ENCODE measurements around the gene ABCA13. TPM values are rescaled to one million over a fixed set of nuclear protein-coding genes. Genes with fewer than 3 reads are reported as not detected.
"Not testable (repeated sequence)": the region's sequence is repeated elsewhere in the genome, so short reads cannot be mapped to it uniquely, and the experiment has no call there.

The ABCA13 gene
- total RNA-seq, 1 donor from 2014 or later: 5.5 TPM

DNA sequence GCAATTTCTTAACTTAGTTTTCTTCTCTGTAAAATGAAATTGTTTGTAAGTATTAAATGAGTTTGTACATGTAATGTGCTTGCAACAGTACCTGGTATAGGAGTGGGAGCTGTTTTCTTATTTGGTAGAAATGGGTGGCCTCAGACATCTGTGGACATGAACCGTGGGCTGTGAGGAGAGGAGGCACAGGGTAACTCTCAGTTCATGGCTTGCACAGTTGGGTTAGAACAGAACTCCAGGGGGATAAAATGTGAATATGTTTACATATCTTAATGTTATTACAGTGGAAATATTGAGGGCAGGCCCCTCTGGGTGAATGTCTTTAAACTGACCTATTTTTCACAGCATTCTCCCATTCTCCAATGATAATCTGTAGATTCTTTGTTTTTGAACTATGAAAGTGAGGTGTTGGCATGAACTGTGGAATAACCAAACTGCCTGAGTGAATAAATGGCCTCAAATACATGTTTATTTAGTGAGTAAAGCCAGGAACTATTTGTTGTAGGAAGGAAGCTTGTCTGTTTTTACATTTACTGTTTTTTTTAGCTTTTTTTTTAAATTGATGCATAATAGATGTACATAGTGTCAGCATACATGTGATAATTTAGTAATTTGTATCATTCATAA lies 2.6 kb downstream of the ABCA13 start:
- DNase-seq (ENCODE audit: low spot score): no peak

DNA sequence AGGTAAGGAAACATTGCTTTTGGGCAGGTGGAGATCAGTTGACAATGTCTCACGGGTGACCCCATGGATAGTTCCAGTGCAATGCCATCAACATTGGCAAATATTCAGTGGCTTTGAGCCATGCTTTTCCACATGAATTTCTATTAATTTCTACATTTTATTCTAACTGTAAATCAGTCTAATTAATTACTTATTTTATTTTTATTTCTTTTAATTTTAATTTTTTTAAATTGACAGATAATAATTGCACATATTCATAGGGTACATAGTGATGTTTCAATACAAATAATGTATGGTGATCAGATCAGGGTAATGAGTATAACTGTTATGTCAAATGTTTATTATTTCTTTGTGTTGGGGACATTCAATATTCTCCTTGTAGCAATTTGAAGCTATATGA lies 3.8 kb downstream of the ABCA13 start:
- DNase-seq (ENCODE audit: low spot score): no peak

DNA sequence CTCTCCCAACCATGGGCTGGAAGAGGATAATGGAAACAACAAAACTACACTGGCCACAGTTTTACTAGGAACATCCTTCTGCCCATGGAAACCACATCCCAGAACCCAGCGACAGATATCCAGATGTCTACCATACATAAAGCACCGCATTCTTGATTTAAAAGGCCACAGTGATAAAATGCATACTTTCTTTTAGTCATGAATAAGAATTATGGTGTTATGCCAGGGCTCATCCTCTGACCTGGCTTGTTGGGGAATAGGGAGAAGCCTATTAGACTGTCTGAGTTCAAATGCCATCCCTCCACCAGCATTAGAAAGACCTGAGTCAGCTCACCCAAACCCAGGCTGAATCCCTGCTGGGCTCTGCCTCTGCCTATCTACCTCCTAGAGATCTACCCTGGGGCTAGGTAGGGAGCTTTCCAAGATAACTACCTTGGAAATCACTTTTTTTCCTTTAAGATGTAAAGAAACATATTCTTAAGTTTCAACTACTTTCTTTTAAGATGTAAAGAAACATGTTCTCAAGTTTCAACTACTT lies 5.2 kb downstream of the ABCA13 start:
- no peak for DNase-seq (ENCODE audit: low spot score)

DNA sequence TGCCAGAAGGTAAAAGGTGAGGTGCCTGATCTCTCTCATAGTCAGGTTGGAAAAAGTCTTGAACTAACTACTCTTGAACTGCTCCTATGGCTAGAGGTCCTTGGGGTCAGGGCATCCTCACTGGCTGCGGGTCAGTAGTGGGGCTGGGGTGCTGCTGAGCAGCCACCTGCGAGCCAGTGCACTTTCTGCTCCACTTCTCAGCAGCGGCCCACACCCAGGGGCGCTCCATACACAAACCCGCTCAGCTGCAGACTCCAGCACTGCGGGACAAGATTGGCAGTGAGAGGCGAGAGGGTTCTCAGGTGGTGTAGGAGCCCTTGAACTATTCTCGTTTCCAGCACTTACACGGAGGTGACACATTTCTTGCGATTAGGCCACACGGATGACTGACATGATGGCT lies 6.0 kb downstream of the ABCA13 start:
- no peak for DNase-seq (ENCODE audit: low spot score)

DNA sequence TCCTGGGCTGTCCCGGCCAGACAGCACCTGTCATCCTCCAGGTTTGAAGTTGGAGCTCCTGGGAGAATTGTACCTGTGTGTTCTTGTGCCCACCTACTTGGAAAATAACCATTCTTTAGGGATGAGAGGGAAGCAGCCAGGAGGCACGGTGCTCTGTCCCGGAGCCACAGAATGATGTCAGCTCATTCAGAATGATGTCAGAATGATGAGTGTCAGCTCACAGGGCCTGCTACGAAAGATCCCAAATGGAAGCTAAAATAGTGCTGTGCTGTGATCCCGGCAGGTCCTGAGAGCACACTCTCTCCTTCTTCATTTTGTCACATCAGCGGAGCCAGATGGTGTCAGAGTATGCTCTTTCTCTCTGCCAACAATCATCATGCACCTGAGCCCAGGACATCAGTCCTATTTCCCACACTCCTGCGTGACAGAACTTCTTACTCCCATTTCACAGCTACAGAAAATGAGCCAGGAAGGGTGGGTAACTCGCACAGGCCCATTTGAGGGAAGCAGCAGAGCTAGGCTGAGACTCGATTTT lies 8.3 kb downstream of the ABCA13 start:
- no peak for DNase-seq (ENCODE audit: low spot score)

DNA sequence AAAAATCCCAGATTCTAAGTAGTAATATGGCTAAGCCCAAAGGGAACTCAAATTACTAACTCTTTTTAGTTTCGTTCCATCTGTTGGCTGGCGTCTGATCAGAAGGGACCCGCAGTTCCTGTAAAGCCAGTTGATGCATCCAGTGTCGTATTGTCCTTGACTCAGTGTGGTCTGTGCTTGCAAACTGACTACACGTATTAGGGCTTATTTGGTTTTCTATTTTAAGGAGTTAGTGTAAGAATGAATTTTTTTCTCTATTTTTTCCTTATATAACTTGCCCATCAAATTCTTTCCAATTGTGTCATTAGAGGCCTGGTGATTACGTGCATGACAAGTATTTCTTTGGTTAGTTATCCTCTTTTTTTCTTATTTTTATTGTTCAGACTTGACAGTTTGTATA lies 9.7 kb downstream of the ABCA13 start:
- no peak for DNase-seq (ENCODE audit: low spot score)

DNA sequence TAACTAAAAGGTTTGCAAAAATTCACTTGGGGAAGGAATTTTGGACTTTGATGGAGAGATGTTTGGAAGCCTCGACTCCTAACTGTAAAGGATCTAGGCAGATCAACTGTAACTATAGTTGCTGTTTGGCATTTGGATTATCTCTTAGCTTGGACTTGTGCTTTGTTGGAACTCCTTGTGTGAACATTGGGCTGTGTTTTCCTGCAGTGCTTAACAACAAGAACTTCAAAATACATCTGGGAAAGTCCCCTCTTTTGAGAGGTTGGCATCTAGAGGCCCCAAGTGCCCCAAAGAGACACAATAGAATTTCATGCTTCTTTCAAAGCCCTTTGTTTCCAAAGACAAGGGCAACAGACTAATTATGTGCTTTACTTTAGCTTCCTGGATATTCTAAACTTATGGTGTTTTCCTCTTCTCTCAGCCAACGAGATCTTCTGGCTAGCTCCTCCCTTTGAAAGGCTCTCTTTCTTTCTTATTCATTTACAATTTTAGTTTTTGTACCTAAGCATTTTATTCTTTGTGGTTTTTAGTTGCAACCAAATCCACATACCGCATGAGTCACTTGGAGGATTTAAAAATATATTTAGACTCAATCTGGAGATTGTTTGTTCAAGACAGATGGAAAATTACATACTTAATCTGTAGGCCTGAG lies 11.6 kb downstream of the ABCA13 start:
- DNase-seq (ENCODE audit: low spot score): no peak

DNA sequence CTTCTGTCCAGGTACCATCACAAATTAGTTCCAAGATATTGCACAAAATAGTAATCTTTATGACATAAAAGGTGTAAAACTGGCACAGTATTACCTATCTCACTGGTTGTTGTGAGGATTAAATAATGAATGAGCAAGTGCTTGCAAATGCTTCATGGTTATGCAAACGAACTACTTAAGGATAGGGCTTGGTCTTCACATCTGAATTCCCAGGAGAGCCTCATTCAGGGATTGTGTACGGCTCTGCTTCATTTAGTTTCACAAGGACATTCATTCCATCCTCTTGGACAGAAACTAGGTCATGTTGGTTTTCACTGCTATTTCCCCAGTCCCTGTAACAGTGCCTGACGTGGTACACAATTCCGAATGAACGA lies 12.1 kb downstream of the ABCA13 start:
- no peak for DNase-seq (ENCODE audit: low spot score)

DNA sequence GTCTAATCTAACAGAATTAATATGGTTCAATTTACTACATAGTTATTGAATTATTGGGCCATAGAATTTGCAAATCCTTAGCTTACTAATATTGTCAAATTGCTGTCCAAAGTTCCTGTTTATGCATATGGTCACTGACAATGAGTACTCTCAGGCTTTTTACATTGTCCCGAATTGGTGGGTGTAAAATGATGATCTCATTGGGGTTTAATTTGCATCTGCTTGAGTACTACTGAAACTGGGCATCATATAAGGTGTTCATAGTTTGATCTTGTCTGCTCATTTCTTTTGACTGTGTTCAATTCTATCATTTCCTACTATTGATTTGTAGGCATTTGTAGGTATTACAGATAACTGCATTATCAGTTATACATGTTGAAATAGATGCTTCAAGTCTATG lies 12.7 kb downstream of the ABCA13 start:
- no peak for DNase-seq (ENCODE audit: low spot score)

DNA sequence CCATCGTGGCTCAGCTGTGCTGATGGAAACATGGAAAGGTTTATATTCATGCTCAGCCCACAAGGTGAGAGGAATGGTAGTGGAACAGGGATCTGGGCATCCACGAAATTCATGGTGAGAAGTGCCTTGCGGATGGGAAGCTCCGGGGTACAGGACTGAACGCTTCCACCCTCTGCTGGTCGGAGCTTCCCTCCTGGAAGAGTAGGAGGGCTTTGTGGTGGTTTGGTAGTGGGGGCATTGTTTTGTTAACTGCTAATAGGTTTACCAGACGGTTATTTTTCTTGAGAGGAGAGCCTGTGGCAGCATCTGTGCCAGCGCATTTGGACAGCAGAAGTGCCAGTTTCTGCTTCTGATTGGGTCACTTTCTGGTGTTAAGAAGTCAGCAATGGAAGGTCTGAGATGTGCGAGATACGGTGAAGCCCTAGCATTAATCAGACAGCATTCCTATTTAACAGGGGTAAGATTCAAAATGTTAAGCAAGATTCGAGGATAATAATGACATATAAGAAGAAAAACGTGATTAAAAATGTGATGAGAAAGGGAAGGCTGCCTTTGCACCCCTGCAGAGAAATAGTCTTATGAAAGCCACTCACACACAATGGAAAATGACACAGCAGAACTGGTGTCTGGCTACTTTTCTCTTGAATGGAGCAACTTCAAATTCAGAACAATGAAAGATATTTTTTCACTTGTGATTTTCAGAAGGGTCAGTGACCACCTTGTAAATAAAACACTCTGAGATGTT lies 17.7 kb downstream of the ABCA13 start:
- DNase-seq (ENCODE audit: low spot score): no peak

DNA sequence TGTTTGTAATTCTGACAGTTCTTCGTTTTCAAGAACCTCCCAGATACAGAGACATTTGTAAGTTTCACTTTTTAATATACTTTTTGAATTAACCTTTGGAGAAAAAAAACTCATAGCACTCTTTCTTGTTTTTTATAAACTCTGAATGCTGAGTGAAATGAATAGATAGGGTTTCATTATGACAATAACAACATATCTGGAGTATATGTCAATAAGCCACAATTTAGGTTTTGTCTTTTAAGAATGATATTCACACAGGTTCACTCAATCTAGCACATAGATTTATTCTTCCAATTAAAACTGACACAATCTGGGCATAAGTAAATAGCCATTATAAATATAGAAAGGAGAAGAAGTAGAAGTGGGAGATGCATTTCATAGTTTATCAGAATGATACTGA lies 21.7 kb downstream of the ABCA13 start:
- DNase-seq (ENCODE audit: low spot score): no peak

DNA sequence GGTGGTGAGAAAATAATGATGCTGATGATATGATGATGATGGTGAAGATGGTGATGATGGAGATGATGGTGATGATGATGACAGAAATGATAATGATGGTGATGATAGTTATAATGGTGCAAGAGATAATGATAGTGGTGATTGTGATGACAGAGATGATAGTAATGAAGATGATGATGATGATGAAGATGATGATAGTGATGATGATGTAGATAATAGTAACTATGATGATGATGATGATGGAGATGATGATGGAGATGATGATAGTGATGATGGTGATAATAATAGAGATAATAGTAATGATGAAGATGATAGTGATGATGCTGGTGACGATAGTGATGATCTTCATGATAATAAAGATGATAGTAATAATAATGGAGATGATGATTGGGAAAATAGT lies 22.2 kb downstream of the ABCA13 start:
- DNase-seq (ENCODE audit: low spot score): no peak

DNA sequence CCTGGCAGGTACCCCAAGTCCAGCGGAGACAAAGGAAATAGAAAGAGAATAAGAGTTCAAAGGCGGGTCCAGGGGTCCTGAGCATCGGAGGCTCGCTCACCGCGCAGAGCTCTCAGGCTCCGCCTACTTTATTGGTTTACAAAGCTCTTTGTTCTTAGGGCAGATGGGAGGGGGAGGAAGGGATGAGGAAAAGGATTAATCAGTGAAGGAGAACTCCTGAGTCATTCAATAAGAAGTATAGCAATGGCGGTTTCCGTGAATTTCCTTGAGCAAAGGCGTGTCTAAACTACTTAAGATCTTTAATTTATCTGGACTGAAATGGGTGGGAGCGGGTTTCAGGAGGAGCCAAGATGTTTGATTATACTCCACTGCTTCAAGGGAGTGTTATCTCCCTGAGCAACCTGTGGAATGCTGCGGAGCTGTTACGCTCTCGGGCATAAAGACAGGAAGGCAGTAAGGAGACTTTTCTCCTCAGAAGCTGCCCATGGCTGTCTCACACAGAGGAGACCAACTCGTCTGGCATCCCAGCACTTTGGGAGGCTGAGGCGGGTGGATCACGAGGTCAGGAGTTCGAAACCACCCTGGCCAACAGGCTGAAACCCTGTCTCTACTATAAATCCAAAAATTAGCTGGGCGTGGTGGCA lies 29.8 kb downstream of the ABCA13 start:
- DNase-seq (ENCODE audit: low spot score): not testable (repeated sequence)

DNA sequence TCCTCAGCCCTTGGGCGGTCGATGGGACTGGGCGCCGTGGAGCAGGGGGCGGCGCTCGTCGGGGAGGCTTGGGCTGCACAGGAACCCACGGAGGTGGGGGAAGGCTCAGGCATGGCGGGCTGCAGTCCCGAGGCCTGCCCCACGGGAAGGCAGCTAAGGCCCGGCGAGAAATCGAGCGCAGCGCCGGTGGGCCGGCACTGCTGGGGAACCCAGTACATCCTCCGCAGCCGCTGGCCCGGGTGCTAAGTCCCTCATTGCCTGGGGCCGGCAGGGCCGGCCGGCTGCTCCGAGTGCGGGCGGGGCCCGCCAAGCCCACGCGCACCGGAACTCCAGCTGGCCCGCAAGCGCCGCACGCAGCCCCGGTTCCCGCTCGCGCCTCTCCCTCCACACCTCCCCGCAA lies 31.7 kb downstream of the ABCA13 start:
- DNase-seq (ENCODE audit: low spot score): not testable (repeated sequence)

DNA sequence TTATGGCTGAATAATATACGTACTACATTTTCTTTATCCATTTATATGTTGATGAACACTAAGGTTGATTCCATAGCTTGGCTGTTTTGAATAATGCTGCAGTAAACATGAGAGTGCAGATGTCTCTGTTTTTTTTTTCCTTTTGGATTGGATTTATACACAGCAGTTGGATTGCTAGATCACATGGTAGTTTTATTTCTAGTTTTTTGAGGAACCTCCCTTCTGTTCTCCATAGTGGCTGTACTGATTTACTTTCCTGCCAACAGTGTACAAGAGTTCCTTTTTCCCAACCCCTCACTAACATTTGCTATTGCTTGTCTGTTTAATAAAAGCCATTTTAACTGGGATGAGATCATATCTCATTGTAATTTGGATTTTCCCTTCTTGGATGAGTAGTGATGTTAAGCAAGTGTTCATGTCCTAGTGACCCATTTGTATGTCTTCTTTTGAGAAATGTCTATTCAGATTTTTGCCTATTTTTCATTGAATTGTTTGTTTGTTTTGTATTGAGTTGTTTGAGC lies 36.0 kb downstream of the ABCA13 start:
- no peak for DNase-seq (ENCODE audit: low spot score)

DNA sequence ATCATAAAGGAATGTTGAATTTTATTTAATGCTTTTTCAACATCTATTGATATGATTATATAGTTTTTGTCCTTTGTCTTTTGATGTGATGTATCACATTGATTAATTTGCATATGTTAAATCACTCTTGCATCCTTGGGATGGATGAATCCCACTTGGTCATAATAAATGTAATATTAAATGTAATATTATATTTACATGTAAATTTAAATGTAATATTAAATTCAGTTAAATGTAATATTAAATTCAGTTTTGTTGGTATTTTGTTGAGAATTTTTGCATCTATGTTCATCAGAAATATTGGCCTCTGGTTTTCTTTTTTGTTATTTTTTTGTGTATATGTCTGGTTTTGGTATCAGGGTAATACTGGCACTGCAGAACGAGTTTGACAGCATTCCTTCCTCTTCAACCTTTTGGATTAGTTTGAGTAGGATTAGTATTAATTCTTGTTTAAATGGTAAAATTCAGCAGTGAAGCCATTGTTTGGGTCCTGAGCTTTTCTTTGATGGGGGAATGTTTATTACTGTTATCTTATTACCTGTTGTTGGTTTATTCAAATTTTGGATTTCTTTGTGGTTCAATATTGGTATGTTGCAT lies 37.8 kb downstream of the ABCA13 start:
- no peak for DNase-seq (ENCODE audit: low spot score)

DNA sequence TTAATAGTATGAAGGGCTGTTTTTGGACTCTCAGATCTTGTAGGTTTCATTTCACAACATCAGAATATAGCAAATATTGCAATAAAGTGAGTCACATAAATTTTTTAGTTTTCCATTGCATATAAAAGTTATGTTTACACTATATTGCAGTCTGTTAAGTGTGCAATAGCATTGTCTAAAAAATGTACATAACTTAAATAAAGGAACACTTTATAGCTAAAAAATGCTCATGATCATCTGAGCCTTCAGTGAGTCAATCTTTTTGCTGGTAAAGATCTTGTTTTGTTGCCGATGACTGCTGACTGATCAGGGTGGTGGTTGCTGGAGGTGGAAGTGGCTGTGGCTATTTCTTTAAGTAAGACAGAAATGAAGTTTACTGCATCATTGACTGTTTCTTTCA lies 42.0 kb downstream of the ABCA13 start:
- no peak for DNase-seq (ENCODE audit: low spot score)

DNA sequence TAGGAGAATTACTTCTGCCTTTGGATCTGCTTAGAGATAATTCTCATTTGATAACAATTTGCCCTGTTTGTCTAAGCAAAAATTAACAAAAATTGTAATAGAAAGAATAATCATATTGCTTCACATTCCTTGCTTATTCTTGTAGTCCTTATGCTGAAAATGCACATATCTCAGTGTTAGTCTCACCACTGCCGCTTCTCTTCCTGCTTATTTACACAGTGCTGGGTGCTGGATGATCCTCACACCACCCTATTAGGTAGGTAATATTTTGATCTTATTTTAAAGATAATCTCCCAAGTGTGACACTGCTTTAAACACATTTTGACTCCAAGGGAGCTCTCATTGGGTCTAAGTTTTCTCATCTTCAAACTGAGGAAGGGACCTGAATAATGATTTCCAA lies 46.0 kb downstream of the ABCA13 start:
- DNase-seq (ENCODE audit: low spot score): no peak

DNA sequence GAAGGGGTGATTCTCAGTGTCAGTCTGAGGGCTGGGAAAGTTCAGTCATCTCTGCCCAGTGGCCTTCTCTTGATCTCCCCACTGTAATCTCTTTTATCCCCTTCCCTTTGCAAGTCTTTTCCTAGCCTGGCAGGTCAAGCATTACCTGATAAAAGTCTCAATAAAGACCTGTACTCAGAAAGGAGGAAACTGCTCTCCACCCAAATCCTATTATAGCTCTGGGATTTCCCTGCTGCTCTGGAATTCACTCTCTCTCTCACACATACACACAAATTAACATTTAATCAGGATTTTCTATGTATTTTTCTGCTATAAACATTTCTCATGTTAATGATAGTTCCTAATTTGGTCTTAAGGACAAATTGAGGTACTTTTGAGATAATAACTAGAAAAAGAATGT lies 46.5 kb downstream of the ABCA13 start:
- DNase-seq (ENCODE audit: low spot score): no peak

DNA sequence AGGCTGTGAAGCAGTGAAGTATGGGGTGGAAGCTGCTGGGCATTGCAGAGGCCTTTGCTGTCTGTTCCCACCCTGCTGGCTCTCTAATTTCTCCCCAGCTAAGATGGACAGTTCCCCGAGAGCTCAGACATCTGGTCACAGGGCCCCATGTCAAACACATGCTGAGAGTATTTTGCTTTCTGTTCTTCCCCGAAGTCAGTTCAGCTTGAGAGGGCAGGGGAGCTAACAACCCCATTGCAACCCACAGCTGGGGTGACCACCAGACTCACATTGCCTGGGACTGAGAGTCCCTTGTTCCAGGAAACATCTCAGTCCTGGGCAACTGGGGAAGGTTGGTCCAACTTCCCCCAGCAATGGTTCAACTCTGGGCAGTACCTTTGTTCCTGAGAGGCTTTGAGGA lies 52.8 kb downstream of the ABCA13 start:
- no peak for DNase-seq (ENCODE audit: low spot score)

DNA sequence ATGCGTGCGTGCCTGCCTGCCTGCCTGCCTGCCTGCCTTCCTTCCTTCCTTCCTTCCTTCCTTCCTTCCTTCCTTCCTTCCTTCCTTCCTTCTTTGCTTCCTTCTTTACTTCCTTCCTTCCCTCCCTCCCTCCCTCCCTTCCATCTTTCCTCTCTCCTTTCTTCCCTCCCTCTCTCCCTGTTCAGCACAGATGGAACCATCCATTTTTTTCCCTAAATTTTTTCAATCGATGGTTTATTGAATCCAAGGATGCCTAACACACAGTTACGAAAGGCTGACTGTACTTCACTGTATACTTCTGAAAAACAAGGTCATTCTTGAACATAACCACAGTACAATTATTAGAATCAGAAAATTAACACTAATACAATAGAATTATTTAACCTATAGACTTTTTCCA lies 53.8 kb downstream of the ABCA13 start:
- DNase-seq (ENCODE audit: low spot score): no peak

All from umbilical cord (tissue), 2 donors.